GM19099 (cell line): ENCODE measurements around the gene ACACB.

ENCODE experiments used
- POLR2A ChIP-seq: IDR thresholded peaks from 3 replicates; pipeline ENCODE4 v1.6.1; 2011; ENCODE audit warnings: low read depth; ENCODE audit not compliant: insufficient read length; ENCODE audit errors: extremely low read depth

ACACB gene

DNA sequence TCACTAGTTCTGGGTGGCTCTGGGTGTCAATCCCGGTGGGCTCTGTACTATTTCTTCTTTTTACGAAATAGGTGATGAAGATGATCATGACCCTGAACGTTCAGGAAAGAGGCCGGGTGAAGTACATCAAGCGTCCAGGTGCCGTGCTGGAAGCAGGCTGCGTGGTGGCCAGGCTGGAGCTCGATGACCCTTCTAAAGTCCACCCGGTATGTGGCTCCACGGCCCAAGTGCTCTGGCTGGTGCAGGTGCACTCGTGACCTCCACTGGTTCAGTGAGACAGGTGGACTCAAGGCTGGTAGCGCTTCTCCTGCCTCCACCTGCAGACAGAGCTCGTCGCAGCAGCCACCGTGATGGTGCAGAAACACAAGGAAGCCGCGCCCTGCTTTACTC is 85.1 kb downstream of the ACACB start:
- TF ChIP-seq POLR2A = no peak

DNA sequence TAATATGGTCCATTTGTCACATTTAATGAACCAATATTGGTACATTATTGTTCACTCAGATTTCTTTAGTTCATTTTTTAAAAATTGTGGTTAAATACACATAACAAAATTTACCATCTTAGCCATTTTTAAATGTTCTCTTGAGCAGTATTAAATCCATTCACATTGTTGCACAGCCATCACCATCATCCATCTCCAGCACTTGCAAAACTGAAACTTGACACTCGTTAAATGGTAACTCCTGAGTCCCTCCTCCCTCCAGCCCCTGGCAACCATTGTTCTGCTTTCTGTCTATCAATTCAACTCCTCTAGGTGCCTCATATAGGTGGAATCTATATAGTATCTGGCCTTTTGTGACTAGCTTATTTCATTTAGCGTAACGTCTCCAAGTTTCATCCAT is 86.4 kb downstream of the ACACB start:
- TF ChIP-seq POLR2A = no peak

DNA sequence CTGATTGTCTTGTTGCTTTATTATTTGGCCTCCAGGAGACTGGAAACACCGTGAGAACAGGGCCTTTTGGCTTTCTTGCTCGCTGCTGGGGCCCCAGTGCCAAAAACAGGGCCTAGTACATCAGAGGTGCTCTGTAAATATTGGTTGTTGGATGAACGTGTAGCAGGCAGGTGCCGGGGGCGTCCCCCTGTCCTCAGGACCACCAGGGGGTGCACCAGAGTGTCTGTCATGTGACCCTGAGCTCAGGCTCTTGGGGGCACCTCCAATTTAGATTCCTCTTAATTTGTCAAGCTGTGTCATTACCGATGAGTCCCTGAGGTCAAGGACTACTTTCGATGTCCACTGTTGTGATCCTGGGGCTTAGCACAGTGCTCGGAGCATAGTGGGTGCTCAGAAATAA is 87.1 kb downstream of the ACACB start:
- TF ChIP-seq POLR2A = no peak

DNA sequence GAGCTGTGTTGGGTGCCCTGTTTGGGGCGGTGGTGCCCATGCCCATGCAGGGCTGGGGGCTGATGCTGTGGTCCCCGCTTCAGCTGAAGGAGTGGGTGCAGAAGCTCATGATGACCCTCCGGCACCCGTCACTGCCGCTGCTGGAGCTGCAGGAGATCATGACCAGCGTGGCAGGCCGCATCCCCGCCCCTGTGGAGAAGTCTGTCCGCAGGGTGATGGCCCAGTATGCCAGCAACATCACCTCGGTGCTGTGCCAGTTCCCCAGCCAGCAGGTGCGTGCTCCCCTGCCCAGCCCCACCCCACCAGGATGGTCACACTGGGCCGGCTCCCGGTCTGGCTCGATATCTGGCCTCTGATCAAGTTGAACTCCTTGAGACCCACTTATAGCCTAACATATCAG is 92.7 kb downstream of the ACACB start:
- no peak for TF ChIP-seq POLR2A

DNA sequence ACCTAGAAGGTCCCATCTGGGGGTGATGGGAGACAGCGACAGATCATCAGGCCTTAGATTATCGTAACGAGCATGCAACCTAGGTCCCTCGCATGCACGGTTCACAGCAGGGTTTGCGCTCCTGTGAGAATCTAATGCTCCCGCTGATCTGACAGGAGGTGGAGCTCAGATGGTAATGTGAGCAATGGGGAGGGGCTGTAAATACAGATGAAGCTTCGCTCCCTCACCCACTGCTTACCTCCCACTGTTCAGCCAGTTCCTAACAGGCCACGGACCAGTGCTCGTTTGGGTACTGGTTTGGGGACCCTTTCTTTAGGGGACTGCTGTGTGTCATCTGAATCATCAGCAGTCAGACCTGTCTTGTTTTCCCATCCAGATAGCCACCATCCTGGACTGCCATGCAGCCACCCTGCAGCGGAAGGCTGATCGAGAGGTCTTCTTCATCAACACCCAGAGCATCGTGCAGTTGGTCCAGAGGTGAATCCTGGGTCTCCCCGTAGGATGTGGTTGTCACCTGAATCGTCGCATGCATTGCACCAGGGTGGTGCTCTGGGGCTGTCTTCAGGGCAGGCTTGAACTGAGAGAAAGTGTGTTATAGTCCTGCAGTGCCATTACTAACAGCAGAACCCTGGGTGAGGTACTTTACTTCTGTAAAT is 96.2 kb downstream of the ACACB start:
- TF ChIP-seq POLR2A = no peak

DNA sequence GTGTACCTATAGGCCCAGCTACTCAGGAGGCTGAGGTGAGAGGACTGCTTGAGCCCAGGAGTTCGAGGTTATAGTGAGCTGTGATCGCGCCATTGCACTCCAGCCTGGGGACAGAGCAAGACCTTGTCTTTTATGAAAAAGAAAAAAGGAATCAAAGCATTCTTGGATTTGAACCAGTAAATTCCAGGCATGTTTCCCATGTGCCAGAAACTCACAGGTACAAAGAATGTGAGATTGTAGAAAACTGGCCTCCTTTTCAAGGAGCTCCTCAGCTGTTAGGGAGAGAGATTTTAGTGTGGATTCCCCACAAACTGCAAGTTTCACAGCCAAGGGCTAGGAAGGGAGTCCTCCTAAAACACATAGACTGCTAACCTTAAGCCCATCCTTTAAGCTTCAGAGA is 97.7 kb downstream of the ACACB start:
- TF ChIP-seq POLR2A = no peak

DNA sequence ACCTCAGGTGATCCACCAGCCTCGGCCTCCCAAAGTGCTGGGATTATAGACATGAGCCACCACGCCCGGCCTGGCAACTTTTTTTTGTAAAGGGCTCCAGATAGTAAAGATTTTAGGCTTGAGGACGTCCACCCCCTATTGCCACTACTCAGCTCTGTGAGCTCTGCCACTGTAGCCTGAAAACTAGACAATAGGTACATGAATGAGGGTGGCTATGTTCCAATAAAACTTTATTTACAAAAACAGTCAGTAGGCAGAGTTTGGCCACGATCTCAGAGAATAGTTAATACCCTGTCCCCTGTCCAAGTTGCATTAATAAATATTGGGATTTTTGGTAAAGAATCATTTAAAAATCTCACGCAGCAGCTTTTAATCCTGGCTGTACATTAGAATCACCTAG is 102.6 kb downstream of the ACACB start:
- no peak for TF ChIP-seq POLR2A

DNA sequence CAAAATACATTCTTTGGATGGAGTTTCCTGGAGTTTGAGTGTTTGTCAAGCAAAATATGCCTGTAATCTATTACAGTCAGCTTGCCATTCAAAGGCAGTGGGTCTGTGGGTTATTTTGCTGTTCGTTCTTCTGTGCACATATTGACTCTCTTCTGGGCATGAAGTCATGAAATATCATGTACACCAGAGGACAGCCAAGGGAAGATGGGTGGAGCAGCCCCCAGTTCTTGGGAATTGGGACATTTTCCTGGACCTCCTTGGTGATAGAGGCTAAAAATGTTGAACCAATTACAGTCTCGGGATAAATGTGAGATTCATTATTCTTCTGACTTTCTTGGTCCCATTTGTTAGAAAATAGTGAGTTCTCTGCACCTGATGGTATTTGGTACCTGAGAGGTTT is 103.6 kb downstream of the ACACB start:
- TF ChIP-seq POLR2A = no peak

DNA sequence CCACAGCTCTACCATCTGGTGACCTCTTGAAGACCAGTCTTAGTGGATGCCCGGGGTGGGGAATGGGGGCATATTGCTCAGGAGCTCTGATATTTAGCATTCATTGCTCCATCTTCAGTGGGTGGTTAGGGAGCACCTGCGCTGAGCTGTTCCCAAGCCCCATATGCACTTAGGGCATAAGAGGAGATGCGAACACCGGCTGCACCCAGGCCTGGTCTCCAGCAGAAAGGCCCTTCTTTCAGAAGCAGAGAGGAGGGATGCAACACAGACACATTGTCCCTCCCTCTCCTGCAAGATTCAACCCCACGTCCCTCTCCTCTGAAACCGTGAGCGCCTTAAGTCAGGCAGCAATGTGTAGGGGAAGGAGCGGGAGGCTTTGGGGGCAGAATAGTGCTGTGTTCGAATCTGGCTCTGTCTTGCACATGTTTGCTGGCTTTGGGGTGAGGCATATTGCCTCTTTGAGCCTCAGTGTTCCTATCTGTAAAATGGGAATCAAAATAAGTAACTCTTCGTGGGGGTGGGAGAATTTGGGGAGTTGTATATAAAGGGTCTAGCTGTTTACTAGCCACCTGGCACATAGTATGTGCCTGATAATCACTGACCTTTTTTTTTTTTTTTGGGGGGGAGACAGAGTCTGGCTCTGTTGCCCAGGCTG is 105.0 kb downstream of the ACACB start:
- TF ChIP-seq POLR2A = no peak

DNA sequence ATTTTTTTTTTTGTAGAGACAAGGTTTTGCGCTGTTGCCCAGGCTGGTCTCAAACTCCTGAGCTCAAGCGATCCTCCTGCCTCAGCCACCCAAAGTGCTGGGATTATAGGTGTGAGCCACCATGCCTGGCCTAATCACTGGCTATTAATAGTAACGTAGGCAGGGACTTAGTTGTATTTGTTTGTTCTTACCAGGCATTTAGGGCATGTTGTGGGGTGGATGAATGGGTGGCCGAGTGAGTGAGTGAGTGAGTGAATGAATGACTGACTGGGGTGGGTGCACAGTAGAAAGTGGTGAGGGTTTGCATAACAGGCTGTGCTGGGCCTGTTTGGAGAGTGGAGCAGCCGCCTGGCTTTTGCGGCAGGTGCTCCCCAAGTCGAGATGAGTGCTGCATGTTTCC is 105.7 kb downstream of the ACACB start:
- no peak for TF ChIP-seq POLR2A

DNA sequence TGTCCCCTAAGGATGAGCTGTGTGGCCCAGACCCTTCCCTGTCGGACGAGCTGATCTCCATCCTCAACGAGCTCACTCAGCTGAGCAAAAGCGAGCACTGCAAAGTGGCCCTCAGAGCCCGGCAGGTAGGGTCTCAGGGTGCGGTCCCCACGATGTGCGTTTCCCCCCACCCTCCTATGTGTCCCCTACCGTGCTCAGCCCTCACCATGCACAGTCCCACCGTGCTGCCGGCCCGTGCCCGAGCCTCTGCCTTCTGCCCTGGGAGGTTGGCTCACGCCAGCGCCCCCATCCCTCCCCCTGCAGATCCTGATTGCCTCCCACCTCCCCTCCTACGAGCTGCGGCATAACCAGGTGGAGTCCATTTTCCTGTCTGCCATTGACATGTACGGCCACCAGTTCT is 106.1 kb downstream of the ACACB start:
- no peak for TF ChIP-seq POLR2A

DNA sequence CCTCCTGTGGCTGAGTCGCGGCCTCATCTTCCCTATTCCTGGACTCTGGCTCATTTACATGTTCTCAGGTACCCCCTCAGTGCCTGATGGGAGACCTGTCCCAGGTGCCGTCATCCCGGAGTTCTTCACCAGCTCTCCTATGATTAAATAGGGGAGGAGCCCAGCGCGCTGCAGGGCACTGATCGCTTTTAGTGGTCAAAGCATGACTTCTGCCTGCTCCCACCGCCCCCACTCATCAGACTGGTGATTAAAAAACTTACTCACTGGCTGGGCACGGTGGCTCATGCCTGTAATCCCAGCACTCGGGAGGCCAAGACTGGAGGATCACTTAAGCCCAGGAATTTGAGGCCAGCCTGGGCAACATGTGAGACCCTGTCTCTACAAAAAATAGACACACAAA is 106.8 kb downstream of the ACACB start:
- no peak for TF ChIP-seq POLR2A

DNA sequence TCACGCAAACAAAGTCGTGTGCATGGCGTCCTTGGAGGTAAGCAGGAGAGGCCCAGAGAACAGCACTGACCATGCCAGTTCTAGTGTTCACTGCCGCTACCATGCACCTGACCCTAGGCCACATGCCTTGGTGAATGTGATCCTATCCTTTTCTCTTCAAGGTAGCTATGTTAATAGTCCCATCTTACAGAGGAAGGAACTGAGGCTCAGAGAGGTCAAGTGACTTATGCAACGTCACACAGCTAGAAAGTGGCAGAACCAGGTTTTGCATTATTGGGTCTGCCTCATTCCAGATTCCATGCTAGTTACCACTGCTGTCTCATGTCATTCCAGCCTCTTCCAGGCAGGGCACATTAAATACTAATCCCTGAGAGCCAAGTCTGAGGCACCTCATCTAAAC is 107.5 kb downstream of the ACACB start:
- TF ChIP-seq POLR2A = no peak

DNA sequence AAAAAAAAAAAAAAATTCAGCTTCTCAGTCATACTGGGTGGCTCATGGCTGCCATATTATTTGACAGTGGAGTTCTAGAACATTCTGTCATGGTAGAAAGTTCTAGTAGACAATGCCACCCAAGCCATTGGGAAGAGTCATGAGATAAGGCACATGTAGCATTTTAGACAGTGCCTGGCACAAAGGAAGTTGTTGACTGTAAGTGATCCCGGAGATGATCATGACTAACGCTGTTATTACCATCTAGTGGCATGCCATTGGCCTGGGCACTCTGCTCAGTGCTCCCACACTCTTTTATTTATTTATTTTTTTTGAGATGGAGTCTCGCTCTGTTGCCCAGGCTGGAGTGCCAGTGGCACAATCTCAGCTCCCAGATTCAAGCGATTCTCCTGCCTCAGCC is 112.3 kb downstream of the ACACB start:
- no peak for TF ChIP-seq POLR2A

DNA sequence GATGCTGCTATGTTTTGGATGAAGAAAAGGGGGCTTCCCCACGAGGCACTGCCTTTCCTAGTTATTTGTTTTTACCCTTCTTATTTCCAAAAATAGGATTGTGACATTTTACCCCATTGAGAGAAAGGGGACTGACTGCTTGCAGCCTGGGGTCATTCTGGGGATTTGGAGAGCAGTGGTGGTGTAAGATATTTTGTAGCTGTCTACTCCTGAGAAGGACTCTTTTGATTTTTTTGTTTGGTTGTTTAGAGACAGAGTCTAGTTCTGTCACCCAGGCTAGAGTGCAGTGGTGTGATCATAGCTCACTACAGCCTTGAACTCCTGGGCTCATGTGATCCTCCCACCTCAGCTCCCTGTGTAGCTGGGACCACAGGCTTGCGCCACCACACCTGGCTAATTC is 113.8 kb downstream of the ACACB start:
- TF ChIP-seq POLR2A = no peak

DNA sequence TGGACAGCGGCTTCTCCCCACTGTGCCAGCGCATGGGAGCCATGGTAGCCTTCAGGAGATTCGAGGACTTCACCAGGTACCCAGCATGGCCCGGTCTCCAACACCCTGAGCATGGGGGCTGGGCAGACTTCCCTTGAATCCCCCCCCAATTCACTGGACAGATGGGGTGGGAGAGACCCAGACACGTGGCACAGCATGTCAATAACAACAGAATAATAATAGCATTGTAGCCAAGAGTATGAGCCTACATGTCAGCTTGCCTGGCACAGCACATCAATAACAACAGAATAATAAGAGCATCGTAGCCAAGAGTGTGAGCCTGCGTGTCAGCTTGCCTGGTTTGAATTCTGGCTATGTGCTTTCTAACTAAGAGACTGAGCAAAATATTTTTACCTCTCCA is 116.3 kb downstream of the ACACB start:
- TF ChIP-seq POLR2A = no peak

DNA sequence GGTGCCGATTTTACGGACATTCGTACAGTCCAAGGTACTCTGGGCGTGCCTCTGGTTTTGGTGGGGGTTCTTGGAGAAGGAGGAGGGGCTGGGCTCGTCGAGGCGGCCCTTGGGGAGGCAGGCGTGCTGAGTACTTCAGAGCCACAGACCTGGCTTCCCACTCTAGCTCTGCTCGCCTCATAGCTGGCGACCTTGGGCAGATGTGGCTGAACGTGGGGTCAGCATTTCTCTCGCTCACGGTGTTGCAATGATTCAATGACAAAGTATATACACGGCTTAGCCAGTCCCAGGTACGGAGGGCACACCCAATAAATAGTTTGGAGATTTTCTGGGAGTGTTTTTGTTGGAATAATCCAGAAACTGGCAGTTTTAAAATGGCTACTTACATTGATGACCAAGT is 117.6 kb downstream of the ACACB start:
- no peak for TF ChIP-seq POLR2A
